Stimulated activated CD4-positive, alpha-beta T cell treated with anti-CD3 and anti-CD28 coated beads, Interleukin-1b, Interleukin-23, amount 100 ng/mL, for 48 hours (primary cell): ENCODE results near the gene FNBP1L.

Experiments used
- DNase-seq: peaks from one replicate; pipeline ENCODE4 v3.0.0-alpha.2; 2020

FNBP1L gene

GRCh38 chr1:93495911-93496310 is 48.0 kb downstream of the FNBP1L start:
- no peak for DNase-seq

- DNase-seq, result no peak
Observed at GRCh38 chr1:93496520-93496919, 48.6 kb downstream of the FNBP1L start.

- DNase-seq, result no peak
Observed at GRCh38 chr1:93499075-93499474, 51.2 kb downstream of the FNBP1L start.

- DNase-seq, result no peak
Observed at GRCh38 chr1:93499533-93499932, 51.6 kb downstream of the FNBP1L start.

GRCh38 chr1:93500275-93500674 is 52.4 kb downstream of the FNBP1L start:
- no peak for DNase-seq

- no peak for DNase-seq
Observed at GRCh38 chr1:93501399-93501798, 53.5 kb downstream of the FNBP1L start.

- no peak for DNase-seq
Observed at GRCh38 chr1:93501829-93502369, 54.0 kb downstream of the FNBP1L start.

- no peak for DNase-seq
Observed at GRCh38 chr1:93502571-93502970, 54.7 kb downstream of the FNBP1L start.

GRCh38 chr1:93503163-93503562 is 55.2 kb downstream of the FNBP1L start:
- DNase-seq, result no peak

GRCh38 chr1:93503816-93504215 is 55.9 kb downstream of the FNBP1L start:
- no peak for DNase-seq

- no peak for DNase-seq
Observed at GRCh38 chr1:93504247-93505033, 56.5 kb downstream of the FNBP1L start.

GRCh38 chr1:93506126-93506525 is 58.2 kb downstream of the FNBP1L start:
- no peak for DNase-seq

- peak; percentile 13 for DNase-seq
Observed at GRCh38 chr1:93516164-93516563, 68.2 kb downstream of the FNBP1L start.

- no peak for DNase-seq
Observed at GRCh38 chr1:93518516-93518915, 70.6 kb downstream of the FNBP1L start.

GRCh38 chr1:93519199-93519829 is 71.4 kb downstream of the FNBP1L start:
- DNase-seq, result no peak

- DNase-seq, result no peak
Observed at GRCh38 chr1:93521618-93522017, 73.7 kb downstream of the FNBP1L start.

GRCh38 chr1:93522721-93523120 is 74.8 kb downstream of the FNBP1L start:
- DNase-seq, result no peak

- no peak for DNase-seq
Observed at GRCh38 chr1:93525431-93525830, 77.5 kb downstream of the FNBP1L start.

- DNase-seq, result no peak
Observed at GRCh38 chr1:93526431-93526830, 78.5 kb downstream of the FNBP1L start.

- no peak for DNase-seq
Observed at GRCh38 chr1:93528412-93528811, 80.5 kb downstream of the FNBP1L start.

- DNase-seq, result no peak
Observed at GRCh38 chr1:93531193-93531592, 83.3 kb downstream of the FNBP1L start.

GRCh38 chr1:93532780-93533378 is 85.0 kb downstream of the FNBP1L start:
- no peak for DNase-seq

- DNase-seq, result no peak
Observed at GRCh38 chr1:93533677-93534076, 85.8 kb downstream of the FNBP1L start.

- no peak for DNase-seq
Observed at GRCh38 chr1:93537396-93537795, 89.5 kb downstream of the FNBP1L start.
